AG20443 (cell line): ENCODE data around the gene DOCK2.
"Not testable (repeated sequence)": the region's sequence is repeated elsewhere in the genome, so short reads cannot be mapped to it uniquely, and the experiment has no call there.

Source experiments
- DNase-seq: peaks from one replicate; pipeline ENCODE4 v3.0.0; 2012; ENCODE audit warnings: low spot score, mixed read lengths

The DOCK2 gene

DNA sequence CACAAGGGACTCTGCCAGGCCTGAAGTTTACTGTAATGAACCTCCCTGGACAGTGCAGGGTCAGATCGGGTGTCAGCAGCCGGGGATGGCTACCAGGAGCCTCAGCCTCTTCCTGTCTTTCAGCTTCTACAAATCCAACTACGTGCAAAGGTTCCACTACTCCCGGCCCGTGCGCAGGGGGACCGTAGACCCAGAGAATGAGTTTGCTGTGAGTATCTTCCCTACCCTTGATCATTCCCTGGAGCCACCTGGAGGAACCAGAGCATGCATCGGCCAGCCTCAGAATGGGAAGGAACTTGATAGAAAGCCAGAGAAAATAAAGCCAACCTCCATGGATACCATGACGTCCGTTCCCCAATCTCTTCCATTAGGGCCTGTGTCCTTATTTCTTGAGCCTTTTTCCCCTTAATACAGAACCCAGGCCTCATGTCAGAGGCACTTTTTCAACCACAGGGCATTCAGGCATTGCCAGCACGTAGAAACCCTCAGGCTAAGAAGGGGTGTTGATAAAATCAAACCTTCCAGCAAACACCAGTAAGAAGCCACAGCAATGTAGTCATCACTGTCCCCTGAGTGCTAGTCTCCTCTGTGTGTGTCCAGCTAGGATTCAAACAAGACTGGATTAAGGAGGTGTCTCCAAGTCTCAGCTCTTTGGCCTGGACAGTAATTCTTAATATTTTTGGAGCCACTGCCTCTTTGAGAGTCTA is 419.6 kb downstream of the DOCK2 start:
- peak; percentile 36 for DNase-seq

GRCh38 chr5:170057311-170057710 is 420.2 kb downstream of the DOCK2 start:
- DNase-seq, result no peak

- DNase-seq, result no peak
Measured at GRCh38 chr5:170059221-170059620, 422.1 kb downstream of the DOCK2 start.

DNA sequence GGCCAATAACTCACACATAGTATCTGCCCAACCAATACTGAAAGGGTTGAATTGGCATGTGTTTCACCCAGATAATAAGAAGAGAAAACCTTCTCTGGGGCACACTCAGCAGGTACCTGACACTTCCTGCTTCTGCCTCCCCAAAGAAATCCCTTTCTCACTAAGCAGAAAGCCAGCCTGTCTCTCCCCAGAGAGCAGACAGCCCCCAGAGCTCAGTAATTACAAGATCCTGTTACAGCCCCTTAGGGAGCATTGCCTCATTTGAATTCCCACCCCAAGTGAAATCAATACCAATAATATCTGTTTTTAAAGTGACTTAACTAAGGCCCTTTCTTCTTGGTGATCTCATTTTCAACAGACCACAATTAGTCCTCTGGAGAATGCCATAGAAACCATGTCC is 430.1 kb downstream of the DOCK2 start:
- DNase-seq, result no peak

DNA sequence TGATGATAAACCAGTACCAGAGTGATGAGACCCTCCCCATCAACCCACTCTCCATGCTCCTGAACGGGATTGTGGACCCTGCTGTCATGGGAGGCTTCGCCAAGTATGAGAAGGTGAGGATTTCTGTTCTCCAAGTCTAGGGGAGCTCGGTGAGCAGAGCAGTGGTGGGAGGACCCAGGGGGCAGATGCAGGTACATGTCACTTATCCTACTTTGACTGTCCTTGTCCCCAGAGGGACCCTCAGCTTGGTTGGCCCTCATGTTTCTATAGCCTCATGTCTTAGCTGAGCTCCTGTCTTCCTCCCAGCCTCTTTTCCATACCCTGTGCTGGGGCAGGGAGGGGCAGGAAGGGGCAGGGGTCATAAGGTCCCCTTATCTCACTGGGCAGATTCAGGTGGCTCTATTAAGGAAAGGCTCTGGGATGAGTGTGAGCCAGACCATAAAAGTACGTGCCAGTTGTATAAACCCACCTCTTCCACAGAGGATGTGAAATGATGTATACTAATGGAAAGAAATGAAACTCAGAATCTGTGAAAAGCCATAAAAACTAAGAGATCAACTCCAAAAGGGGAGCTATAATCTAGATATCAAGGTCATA is 430.6 kb downstream of the DOCK2 start:
- DNase-seq, result no peak

- no peak for DNase-seq
Measured at GRCh38 chr5:170069512-170069911, 432.4 kb downstream of the DOCK2 start.

- DNase-seq, result peak; percentile 80
Measured at GRCh38 chr5:170070556-170071412, 433.7 kb downstream of the DOCK2 start.

DNA sequence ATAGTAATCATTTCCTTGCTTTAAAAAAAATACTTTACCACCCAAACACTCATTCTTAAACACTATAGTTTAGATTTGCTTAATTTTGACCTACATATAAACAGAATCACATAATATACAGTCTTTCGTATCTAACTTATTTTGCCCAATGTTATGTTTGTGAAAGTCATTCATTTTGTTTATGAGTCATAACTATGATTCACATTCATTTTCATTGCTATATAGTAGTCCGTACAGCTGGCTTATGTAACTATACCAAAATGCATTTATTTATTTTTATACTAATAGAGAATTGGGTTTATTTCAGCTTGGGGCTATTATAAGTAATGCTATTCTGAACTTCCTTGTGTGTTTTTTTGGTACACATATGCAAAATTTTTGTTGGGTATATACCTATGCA is 434.7 kb downstream of the DOCK2 start:
- DNase-seq, result no peak

- no peak for DNase-seq
Measured at GRCh38 chr5:170075696-170076095, 438.6 kb downstream of the DOCK2 start.

DNA sequence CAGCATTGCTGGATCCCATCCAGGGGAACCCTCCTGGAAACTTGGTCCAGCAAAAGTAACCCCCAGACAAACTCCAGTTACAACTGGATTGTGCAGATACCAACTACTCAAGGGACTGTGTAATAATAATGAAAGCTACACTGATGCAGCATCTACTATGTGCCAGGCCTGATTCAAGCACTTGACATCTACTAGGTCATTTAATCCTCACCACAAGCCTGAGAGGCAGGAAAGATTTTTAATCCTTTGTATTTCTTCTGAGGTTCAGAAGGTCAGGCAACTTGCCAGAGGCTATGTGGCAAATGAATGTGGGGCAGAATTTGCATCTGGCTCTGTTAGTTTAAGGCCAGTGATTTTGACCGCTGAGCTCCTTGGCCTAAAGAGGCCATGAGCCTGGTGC is 439.1 kb downstream of the DOCK2 start:
- no peak for DNase-seq

DNA sequence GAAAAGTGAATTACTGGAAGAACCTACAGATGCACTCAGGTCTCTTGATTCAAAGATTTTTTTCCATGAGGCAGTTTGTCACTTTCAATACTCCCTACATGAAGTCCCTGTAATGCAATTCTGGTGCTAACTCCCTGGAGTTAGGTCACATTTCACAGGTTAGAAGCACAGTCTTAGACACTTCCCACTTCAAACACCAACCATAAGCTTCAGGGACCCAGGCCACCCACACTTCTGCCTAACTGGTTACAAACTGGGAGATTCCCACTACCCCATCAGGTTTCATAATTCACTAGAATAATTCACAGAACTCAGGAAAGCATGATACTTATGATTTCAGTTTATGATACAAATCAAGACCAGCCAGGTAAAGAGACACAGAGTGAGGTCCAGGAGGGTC is 439.7 kb downstream of the DOCK2 start:
- no peak for DNase-seq

DNA sequence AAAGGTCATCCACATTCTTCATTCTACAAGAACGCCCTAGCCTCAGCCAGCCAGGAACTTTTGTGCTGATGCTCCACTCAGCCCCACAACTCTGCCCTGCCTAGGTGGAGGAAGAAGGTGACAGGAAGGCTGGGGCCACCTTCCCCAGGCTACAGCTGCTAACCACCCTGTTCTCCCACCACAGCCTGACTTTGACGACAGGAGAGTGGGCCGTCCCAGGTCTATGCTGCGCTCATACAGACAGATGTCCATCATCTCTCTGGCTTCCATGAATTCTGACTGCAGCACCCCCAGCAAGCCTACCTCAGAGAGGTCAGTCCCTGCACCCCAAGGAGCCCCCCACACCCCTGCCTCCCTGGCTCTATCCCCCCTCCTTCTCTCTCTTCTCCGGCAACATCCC is 440.5 kb downstream of the DOCK2 start:
- no peak for DNase-seq

DNA sequence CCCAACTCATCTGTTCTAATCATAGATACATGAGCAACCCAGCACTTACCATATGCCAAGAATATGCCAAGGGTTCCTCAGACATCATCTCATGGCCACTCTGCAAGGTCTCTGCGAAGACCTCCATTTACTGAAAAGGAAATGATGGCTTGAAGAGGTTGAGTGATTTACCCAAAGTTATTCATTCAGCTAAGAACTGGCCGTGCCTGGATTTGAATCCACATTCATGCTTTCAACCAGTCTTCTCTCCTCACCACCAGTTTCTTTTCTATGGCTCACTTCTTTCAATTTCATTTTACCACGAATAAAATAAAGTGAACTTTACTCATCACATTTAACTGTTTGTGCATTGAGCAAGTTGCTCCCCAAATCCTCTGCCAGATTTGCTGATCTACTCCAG is 441.4 kb downstream of the DOCK2 start:
- no peak for DNase-seq

DNA sequence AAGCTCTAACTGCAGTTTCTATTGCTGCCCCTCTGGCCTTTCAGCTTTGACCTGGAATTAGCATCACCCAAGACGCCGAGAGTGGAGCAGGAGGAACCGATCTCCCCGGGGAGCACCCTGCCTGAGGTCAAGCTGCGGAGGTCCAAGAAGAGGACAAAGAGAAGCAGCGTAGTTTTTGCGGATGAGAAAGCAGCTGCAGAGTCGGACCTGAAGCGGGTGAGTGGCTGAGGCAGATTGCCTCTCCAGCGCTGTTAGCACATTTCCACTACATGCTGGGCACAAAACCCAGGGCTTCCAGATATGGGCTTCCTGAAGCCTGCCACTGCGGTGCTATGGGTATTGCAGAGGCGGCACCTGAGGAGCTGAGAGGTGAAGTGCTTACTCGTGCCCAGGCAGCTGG is 441.9 kb downstream of the DOCK2 start:
- no peak for DNase-seq

- DNase-seq, result no peak
Measured at GRCh38 chr5:170080217-170080616, 443.1 kb downstream of the DOCK2 start.

DNA sequence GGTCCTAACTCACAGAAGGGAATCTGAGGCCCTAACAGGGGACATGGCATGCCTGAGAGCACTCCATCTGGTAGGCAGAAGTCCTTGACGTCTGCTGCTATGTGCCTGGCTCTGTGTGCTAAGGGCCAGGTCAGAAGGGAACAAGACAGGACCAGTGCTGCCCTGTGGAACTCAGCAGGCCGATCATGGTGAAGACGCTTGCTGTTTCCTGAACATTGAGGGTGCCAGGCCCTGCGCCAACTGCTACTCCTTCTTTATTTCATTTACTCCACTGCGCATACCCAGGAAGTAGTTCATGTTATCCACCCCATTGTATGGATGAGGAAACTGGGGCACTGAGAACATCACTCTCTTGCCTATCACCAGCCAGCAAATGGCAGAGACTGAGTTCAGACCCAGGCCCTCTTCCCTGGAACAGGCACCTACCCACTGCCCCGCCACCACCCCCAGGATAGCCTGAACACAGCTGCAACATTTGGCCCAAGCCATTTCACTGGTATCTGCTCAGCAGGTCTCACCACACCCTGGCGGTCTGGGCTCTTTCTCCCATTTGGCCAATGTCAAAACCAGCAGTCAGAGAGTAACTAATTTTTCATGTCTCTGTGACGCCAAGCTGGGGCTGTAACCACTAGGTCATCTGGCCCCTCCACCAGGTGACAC is 443.8 kb downstream of the DOCK2 start:
- DNase-seq, result no peak

DNA sequence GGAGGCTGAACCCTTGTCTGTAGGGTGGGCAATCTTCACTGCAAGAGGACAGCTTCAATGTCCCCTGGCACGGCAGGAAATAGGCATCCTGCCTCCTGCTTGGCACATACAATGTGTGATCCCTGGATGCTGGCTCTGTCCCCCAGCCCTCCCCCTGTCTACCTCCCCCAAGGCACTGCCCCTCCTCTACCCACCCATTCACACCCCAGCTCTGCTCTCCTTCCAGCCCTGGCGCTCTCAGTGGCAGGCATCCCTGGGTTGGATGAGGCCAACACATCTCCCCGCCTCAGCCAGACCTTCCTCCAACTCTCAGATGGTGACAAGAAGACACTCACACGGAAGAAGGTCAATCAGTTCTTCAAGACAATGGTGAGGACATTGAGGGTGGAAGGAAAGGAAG is 444.5 kb downstream of the DOCK2 start:
- DNase-seq, result no peak

GRCh38 chr5:170082701-170083100 is 445.6 kb downstream of the DOCK2 start:
- no peak for DNase-seq

GRCh38 chr5:170087168-170087817 is 450.2 kb downstream of the DOCK2 start:
- no peak for DNase-seq

- no peak for DNase-seq
Measured at GRCh38 chr5:170092455-170093101, 455.5 kb downstream of the DOCK2 start.

DNA sequence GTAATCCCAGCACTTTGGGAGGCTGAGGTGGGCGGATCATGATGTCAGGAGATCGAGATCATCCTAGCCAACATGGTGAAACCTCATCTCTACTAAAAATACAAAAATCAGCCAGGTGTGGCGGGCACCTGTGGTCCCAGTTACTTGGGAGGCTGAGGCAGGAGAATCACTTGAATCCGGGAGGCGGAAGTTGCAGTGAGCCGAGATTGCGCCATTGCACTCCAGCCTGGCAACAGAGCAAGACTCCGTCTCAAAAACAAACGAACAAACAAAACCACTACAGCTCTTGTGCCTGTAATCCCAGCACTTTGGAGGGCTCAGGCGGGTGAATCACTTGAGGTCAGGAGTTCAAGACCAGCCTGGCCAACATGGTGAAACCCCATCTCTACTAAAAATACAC is 457.3 kb downstream of the DOCK2 start:
- not testable (repeated sequence) for DNase-seq

- DNase-seq, result no peak
Measured at GRCh38 chr5:170095646-170096045, 458.6 kb downstream of the DOCK2 start.
